Large intestine (tissue), 3 donors: ENCODE measurements around the gene CAMSAP2. TPM values are rescaled to one million over a fixed set of nuclear protein-coding genes. Genes with fewer than 3 reads are reported as not detected.
"Not testable (repeated sequence)": the region's sequence is repeated elsewhere in the genome, so short reads cannot be mapped to it uniquely, and the experiment has no call there.

Experiments used
- DNase-seq, 2 donors: peaks; one replicate each; pipeline versions ENCODE4 v3.0.0 to v3.0.0-alpha.2; 2013
- H3K27ac ChIP-seq: one replicate; pipeline ENCODE4 v1.5.1; 2013; ENCODE audit warnings: low read length
- H3K27me3 ChIP-seq: 2 replicates; pipeline ENCODE4 v1.6.1; 2013; ENCODE audit warnings: low read length; ENCODE audit not compliant: control insufficient read depth, insufficient read depth
- H3K36me3 ChIP-seq: 2 replicates; pipeline ENCODE4 v1.6.1; 2013; ENCODE audit warnings: low read length; ENCODE audit not compliant: control insufficient read depth, insufficient read depth
- H3K4me1 ChIP-seq: one replicate; pipeline ENCODE4 v1.6.1; 2013; ENCODE audit warnings: low read length; ENCODE audit not compliant: control insufficient read depth, insufficient read depth
- H3K4me3 ChIP-seq: one replicate; pipeline ENCODE4 v1.5.1; 2013; ENCODE audit warnings: low read length
- H3K9me3 ChIP-seq: one replicate; pipeline ENCODE4 v1.6.1; 2013; ENCODE audit warnings: mild to moderate bottlenecking, low read depth, low read length, moderate library complexity; ENCODE audit not compliant: control insufficient read depth
- WGBS: methylation state at CpG from one replicate; pipeline ENCODE4 v1.1.5; 2013; ENCODE audit warnings: low lambda C conversion rate; ENCODE audit not compliant: insufficient coverage; 5-methylcytosine and 5-hydroxymethylcytosine counted together
- polyA plus RNA-seq: library from polyadenylated mRNA; unstranded; fragments of 120-200 nt; gene quantifications from one replicate; pipeline ENCODE4 v1.2.1, GENCODE V29; 2013

Gene CAMSAP2
- polyA plus RNA-seq, 1 donor, result 17.9 TPM

- Histone ChIP-seq H3K4me1 (peaks cover 3% of the 10 kb centered on the region), H3K27me3 (no peaks in the 10 kb centered on the region), H3K4me3 (no peak overlapping the region), H3K9me3 (no peaks in the 10 kb centered on the region), H3K36me3 (peaks cover 9% of the 10 kb centered on the region), H3K27ac (no peak overlapping the region)
- 98% methylated on average over 5 of the region's 6 CpGs for WGBS
- no peak for DNase-seq
These were observed 45.2 kb downstream of the CAMSAP2 start for GRCh38 chr1:200783926-200784325.

- no peaks in the 10 kb centered on the region for H3K27me3 ChIP-seq
- H3K9me3 ChIP-seq, result no peaks in the 10 kb centered on the region
- 90% methylated on average over 3 of the region's 4 CpGs for WGBS
- peaks cover 8% of the 10 kb centered on the region for H3K4me1 ChIP-seq
- H3K36me3 ChIP-seq, result peaks cover 9% of the 10 kb centered on the region
- DNase-seq, result no peak
- H3K27ac ChIP-seq, result no peak overlapping the region
- no peak overlapping the region for H3K4me3 ChIP-seq
These were observed 45.9 kb downstream of the CAMSAP2 start for GRCh38 chr1:200784576-200784975.

DNA sequence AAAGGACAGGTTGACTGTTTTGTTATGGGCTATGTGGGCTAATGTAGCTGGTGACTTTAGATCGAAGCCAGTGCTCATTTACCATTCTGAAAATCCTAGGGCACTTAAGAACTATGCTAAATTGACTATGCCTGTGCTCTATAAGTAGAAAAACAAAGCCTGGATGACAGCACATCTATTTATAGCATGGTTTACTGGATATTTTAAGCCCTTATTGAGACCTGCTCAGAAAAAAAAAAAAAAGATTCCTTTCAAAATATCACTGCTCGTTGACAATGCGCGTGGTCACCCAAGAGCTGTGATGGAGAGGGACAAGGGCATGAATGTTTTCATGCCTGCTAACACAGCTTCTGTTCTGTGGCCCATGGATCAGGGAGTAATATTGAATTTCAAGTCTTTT, 48.1 kb downstream of the CAMSAP2 start:
- H3K36me3 ChIP-seq, result peaks cover 9% of the 10 kb centered on the region
- no peak overlapping the region for H3K27ac ChIP-seq
- DNase-seq, result no peak
- peaks cover 8% of the 10 kb centered on the region for H3K4me1 ChIP-seq
- no peaks in the 10 kb centered on the region for H3K9me3 ChIP-seq
- no peaks in the 10 kb centered on the region for H3K27me3 ChIP-seq
- no peak overlapping the region for H3K4me3 ChIP-seq
- WGBS, result no CpG with 5 or more reads among the region's 4 CpGs

DNA sequence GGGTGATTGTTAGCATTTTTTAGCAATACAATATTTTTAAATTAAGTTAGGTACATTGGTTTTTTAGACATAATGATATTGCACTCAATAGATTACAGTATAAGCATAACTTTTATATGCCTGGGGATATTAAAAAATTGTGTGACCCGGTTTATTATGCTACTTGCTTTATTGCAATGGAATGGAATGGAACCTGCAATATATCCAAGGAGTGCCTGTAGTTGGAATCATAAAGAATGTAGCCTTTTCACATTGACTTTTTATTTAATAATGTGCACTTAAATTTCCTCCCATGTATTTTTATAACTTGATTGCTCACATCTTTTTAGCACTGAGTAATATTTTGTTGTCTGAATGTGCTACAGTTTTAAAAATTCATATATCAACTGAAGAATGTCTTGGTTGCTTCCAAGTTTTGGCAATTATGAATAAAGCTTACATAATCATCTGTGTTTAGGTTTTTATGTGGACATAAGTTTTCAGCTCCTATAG, 49.2 kb downstream of the CAMSAP2 start:
- no CpG with 5 or more reads among the region's 1 CpG for WGBS

GRCh38 chr1:200791012-200791411, 52.3 kb downstream of the CAMSAP2 start:
- not testable (repeated sequence) for H3K9me3 ChIP-seq, H3K27me3 ChIP-seq, H3K4me3 ChIP-seq, H3K36me3 ChIP-seq, H3K4me1 ChIP-seq, H3K27ac ChIP-seq, DNase-seq
- WGBS, result 94% methylated on average over 3 of the region's 6 CpGs

More for the DNA sequence above, 49.2 kb downstream of the CAMSAP2 start:
- peaks cover 8% of the 10 kb centered on the region for H3K4me1 ChIP-seq
- DNase-seq, result no peak
- H3K9me3 ChIP-seq, result no peaks in the 10 kb centered on the region
- no peak overlapping the region for H3K4me3 ChIP-seq
- H3K36me3 ChIP-seq, result peaks cover 5% of the 10 kb centered on the region
- H3K27ac ChIP-seq, result no peak overlapping the region
- no peaks in the 10 kb centered on the region for H3K27me3 ChIP-seq

- Histone ChIP-seq H3K4me3 (no peak overlapping the region), H3K27ac (no peak overlapping the region), H3K4me1 (peaks cover 7% of the 10 kb centered on the region), H3K36me3 (no peaks in the 10 kb centered on the region), H3K9me3 (no peaks in the 10 kb centered on the region), H3K27me3 (no peaks in the 10 kb centered on the region)
- 79% methylated on average over 2 of the region's 2 CpGs for WGBS
- DNase-seq, result no peak
These were observed 55.0 kb downstream of the CAMSAP2 start for GRCh38 chr1:200793677-200794076.

DNA sequence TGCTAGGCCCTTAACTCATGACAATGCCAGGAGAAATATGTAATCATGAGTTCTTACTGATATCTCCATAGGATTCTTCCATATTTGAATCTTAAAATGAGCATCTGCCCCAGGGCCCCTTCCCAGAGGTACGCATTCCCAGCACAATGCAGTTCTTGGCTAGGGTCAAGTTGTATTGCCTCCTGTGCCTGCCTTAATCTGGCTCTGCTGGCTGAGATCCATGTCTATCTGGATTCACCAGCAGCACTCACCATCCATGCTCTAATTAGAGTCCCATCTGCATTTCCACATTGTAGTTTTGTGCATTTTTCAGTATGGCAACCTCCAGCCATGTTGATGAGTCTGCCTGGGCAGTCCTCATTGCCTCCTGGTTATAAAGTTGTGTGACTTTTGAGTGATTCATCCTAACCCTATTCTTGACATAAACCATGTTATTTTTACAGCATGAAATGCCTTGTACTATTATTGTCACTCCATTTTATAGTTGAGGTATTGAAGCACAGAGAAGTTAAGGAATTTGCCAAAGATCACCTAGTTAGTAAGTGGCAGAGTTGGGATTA, 55.9 kb downstream of the CAMSAP2 start:
- no peaks in the 10 kb centered on the region for H3K27me3 ChIP-seq
- H3K27ac ChIP-seq, result no peak overlapping the region
- WGBS, result no CpG with 5 or more reads among the region's 1 CpG
- H3K9me3 ChIP-seq, result no peaks in the 10 kb centered on the region
- no peaks in the 10 kb centered on the region for H3K36me3 ChIP-seq
- DNase-seq, result no peak
- H3K4me1 ChIP-seq, result no peaks in the 10 kb centered on the region
- H3K4me3 ChIP-seq, result no peak overlapping the region

- no peak overlapping the region for H3K27ac ChIP-seq
- WGBS, result 60% methylated on average over 1 of the region's 1 CpG
- no peak for DNase-seq
These were observed 56.5 kb downstream of the CAMSAP2 start for GRCh38 chr1:200795156-200795555.

DNA sequence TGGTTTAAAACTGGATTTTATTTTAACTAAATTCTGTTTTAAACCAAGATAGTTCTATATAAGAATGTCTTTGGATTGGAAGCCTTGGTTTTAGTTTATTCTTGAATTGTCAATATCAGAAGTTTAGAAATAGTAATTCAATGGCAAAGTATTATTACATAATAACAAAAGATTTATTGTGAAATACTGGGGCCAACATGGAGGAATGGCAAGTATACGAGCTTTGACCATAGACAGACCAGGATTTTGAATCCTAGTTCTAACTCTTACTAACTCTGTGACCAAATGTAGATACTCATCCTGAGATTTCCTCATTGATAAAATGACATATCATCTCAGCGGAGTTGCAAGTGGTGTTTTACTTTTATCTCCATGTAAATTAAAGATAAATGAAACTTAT, 63.3 kb downstream of the CAMSAP2 start:
- no peak for DNase-seq
- Histone ChIP-seq H3K27me3 (no peaks in the 10 kb centered on the region), H3K27ac (no peak overlapping the region), H3K4me1 (no peaks in the 10 kb centered on the region), H3K9me3 (no peaks in the 10 kb centered on the region), H3K36me3 (no peaks in the 10 kb centered on the region), H3K4me3 (no peak overlapping the region)
- 100% methylated on average over 1 of the region's 2 CpGs for WGBS

More at GRCh38 chr1:200795156-200795555, 56.5 kb downstream of the CAMSAP2 start:
- Histone ChIP-seq H3K36me3 (no peaks in the 10 kb centered on the region), H3K27me3 (no peaks in the 10 kb centered on the region), H3K4me1 (no peaks in the 10 kb centered on the region), H3K9me3 (no peaks in the 10 kb centered on the region), H3K4me3 (no peak overlapping the region)

DNA sequence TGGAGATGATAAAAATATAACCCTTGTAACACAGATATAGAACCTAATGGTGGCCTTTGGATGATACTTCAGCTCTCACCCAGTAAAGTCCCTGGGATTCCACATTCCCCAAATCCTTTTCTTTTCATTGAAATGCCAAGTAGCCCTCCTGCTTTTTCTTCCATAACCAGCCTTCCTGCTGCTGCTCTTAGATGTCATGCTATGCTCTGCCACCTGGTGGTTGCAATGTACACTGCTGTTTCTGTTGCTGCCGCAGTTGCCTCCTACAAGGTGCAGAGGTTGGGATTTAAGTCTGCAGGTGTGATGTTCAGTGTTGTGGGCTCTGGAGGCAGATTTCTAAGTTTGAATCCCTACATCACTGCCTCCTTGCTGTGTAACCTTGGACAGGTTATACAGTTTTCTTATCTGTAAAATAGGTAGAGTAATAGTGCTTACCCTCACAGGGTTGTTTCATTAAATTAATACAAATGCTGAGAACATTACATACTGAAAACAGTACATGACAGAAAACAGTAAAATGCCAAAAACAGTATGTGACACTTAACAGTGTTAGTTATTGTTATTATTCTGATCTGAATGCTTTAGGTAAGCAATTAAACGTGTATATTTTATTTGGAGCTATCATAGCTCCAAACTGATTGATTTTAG, 64.3 kb downstream of the CAMSAP2 start:
- peaks cover 6% of the 10 kb centered on the region for H3K36me3 ChIP-seq
- WGBS, result no CpG with 5 or more reads among the region's 2 CpGs
- H3K27me3 ChIP-seq, result no peaks in the 10 kb centered on the region
- H3K4me3 ChIP-seq, result no peak overlapping the region
- no peaks in the 10 kb centered on the region for H3K4me1 ChIP-seq
- no peak overlapping the region for H3K27ac ChIP-seq
- DNase-seq, result peak; percentile 70 to 71
- no peaks in the 10 kb centered on the region for H3K9me3 ChIP-seq

- 100% methylated on average over 2 of the region's 3 CpGs for WGBS
- no peak overlapping the region for H3K27ac ChIP-seq
- no peak overlapping the region for H3K4me3 ChIP-seq
- H3K4me1 ChIP-seq, result no peaks in the 10 kb centered on the region
- H3K36me3 ChIP-seq, result peaks cover 21% of the 10 kb centered on the region
- no peaks in the 10 kb centered on the region for H3K9me3 ChIP-seq
- DNase-seq, result no peak
- no peaks in the 10 kb centered on the region for H3K27me3 ChIP-seq
These were observed 67.0 kb downstream of the CAMSAP2 start for GRCh38 chr1:200805719-200806118.
